Nucleus accumbens (tissue), 56 donors: Measurements from ENCODE around the gene CHST11.

Experiments
- DNase-seq, 56 donors: peaks; one replicate each; lab custom pipeline; 2025; lab: John Stamatoyannopoulos, UW

Gene CHST11

DNA sequence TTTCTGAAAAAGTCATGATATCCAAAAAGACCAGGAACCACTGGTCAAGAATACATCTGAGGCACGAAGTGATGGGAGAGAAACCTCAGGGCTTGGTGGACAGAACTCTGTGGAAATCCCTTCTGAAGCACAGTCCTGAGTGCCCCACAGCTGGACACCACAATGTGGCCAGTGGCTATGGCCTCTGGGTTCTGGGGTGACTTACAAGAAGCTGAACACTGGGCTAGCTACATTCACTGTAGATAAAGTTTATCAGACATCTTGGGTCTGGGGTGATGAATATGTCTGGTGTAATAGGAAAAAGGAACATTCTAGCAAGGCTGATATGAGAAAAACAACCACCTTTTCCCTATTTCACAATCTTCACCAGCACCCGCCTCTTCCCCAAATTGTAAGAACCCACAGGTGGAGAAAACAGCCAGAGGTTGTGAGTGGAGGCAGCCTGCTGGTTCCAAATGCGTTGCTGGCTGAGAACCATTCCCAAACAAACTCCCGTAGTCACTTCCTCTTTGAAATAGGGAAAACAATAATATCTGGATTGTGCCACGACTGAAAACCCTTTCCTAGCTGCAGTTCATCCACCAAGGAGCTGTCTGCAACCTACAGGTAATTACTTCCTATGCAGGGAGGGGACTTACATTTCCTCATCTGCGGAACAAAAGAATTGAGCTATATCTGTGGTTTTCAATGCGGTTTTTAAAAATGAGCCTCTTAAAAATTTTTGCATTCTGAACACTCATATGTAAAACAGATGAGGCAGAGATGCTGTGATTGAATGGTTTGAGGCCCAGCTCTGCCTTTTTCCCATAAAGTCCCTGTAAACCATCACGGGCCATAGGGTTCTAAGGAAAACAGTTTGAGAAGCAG is 307.7 kb downstream of the CHST11 start:
- DNase-seq: no peak

DNA sequence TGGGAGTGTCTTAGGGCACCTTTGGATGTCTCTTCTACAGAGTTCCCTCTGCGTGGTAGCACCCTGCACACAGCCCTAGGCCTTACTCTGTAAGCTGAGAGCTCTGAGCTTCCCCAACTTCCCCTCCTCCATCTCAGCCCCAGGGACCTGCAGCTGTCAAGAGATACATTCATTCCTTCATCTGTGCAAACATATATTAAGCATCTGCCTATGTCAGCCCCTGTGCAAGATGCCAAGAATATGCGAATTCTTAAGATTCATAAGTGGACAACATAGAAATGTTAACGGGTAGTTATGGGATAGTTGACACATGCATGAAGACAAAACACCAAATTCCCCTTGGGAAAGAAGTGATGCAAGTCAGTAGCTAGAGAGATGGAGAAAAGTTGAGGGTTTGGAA is 310.5 kb downstream of the CHST11 start:
- DNase-seq: no peak

DNA sequence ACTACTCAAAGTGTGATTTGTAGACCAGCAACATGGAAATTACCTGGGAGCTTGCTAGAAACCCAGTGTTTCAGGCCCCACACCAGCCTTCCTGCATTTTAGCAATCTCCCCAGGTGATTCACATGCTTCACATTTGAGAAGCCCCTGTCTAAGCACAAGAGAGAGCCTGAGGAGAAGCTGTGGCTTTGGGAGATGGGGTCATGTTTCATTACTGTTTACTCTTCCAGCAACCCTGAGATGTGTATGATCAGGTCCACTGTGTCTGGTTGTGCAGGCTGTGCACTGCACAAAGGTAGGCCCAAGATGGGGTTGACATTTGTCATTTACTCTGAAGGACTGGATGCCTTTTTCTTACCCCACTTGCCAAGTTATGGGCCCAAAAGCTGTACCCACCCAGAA is 311.3 kb downstream of the CHST11 start:
- DNase-seq: no peak

DNA sequence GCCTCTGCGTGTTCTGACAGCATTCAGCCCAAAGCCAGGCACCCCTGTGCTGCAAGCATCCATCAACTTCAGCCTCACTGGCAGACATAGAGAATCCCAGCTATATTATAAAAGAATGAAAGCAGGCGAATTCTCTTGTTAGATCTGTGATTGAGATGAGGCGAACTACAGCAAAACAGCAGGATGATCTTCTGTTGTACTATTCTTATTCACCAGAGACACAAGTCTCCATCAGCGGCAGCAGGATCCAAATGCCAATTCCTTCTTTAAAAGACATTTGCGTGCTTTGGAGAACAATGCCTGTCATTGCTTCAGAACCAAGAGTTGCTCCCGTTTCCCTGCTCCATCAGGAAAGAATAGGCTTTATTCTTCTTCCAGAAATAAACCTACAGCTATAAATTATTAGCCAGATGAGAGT is 312.4 kb downstream of the CHST11 start:
- no peak for DNase-seq

GRCh38 chr12:104772336-104772735 is 315.6 kb downstream of the CHST11 start:
- no peak for DNase-seq

- no peak for DNase-seq
Measured at GRCh38 chr12:104775731-104776231, 319.0 kb downstream of the CHST11 start.

- no peak for DNase-seq
Measured at GRCh38 chr12:104779134-104779533, 322.4 kb downstream of the CHST11 start.

DNA sequence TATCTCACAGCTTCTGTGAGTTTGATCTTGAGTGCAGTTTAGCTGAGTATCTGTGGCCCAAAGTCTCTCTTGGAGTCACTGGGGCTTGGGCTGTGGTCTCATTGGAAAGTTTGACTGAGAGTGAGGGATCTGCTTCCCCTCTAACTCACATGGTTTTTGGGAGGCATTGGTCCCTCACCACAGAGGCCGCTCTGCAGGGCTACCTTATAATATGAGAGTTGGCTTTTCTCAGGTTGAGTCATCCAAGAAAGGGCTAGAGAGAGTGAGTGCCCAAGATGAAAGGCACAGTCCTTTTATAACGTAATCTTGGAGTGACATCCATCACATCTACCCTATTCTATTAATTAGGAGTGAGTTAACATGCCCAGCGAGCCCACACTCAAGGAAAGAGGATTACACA is 325.5 kb downstream of the CHST11 start:
- DNase-seq: no peak

GRCh38 chr12:104784592-104784991 is 327.8 kb downstream of the CHST11 start:
- DNase-seq: no peak

DNA sequence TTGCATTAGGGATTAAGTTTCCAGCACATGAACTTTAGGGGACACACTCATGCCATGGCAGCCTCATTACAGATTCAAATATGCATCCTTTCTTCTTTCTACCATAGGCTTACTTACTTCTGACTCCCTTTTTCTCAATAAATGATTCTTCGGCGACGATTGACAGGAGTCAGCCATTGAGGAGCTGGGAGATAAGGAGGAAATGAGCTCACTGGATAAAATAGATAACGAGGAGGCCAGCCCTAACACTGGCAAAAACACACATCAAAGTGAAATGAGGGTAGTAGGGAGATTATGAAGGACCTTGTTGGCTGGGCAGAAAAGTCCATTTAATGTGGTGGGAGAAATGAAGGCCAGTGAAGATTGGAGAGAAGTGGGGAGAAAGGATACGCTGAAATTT is 329.1 kb downstream of the CHST11 start:
- no peak for DNase-seq

DNA sequence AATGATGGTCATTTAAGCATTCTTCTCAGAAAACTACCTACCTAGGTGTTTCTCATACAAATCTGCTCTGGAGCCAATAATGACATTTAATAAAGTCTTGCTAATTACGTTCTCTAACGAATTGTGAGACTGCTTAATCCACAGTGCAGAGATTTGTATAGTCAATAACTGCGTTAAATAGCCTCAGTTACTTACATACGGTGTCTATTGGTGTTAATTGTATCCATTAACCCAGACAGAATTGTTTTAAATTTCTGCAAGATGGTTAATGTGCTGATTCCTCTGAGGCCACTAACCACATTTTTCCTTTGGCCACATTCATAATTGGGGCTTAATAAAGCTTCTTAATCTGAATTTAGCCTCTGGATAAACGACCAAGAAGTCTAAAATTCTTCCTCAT is 329.6 kb downstream of the CHST11 start:
- DNase-seq: no peak

GRCh38 chr12:104788840-104789271 is 332.1 kb downstream of the CHST11 start:
- DNase-seq: peak in 2 of 56 donors; percentile 2 to 13

DNA sequence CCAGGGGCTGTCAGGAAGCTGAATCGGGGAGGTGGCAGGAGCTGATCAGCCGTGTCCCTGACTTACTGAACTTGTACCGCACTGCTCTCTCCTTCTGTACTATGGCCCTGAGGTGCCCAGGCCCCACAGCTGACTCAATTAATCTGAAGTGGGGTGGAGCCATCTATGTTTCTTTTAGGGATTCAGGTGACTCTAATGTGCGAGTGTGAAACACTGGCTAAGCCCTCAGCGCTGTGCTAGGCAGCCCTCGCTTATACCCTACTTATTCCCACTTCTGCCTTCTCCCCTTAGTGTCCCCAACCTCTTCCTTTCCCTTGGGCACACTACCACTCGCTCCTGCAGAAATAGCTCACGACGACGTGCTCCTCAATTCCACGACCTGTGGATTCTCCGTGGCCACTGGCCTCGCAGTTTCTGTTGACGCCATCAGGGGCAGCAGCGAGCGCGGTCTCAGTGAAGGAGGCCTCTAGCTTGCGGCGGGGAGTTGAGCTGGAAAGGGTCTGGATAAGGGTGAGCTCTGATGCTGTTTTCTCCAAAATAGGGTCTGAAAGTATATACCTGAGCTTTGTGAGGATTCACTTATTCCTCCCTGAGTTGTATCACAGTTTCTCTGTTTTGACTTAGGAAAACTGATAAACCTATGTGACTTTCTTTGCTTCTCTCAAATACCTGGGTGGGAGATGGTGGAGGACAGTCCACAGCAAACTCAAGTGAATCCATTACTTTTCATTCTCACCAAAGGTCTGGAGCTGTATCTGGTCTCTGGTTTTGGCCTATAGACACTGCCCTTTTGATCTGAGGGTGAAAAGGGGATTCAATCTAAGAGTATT is 333.8 kb downstream of the CHST11 start:
- DNase-seq: peak in 4 of 56 donors; percentile 4 to 35 (median 13)

GRCh38 chr12:104792570-104792969 is 335.8 kb downstream of the CHST11 start:
- no peak for DNase-seq

GRCh38 chr12:104793285-104793684 is 336.5 kb downstream of the CHST11 start:
- DNase-seq: no peak

GRCh38 chr12:104793968-104794367 is 337.2 kb downstream of the CHST11 start:
- no peak for DNase-seq

GRCh38 chr12:104796475-104796862 is 339.7 kb downstream of the CHST11 start:
- no peak for DNase-seq

- no peak for DNase-seq
Measured at GRCh38 chr12:104799458-104799857, 342.7 kb downstream of the CHST11 start.

- DNase-seq: no peak
Measured at GRCh38 chr12:104801005-104801404, 344.3 kb downstream of the CHST11 start.

DNA sequence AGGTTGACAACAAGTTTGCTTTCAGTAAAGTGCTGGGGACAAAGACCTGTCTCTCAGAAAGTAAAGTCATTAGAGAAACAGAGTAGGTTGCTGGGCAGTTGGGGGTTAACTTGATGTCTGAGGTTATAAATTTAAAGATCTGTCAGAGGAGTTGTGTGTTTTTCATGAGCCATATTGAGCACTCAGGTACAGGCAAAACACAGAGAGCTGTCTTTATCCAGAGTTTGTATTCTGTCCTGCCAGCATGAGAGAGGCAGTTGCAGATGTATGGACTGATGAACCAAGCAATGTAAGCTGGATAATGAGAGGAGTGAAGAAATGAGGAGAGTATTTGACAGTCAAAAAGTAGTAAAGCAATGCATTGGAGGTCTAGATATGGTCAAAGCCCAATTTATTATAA is 344.7 kb downstream of the CHST11 start:
- no peak for DNase-seq

DNA sequence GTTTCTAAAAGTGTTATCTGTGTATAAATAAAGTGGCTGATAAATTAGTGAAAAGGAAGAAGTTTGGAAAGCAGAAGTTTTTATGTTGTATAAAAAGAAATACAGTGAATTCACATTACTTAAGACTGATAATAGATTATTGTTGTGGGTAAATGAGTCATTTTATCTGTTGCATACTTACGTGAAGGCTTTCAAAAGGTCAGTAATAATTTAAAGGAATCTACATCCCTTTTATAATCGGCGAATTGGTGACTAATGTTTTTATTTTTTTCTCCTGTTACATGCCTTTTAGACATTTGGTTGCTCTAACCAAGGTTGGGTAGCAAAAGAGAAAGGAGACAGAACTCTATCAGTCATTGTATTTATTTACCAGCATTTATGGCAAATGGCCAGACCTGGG is 345.5 kb downstream of the CHST11 start:
- DNase-seq: no peak
